Glomerular endothelial cell (primary cell): Measurements from ENCODE around the gene SPATA20. TPM values are rescaled to one million over a fixed set of nuclear protein-coding genes. Genes with fewer than 3 reads are reported as not detected.

Experiments used
- DNase-seq: peaks from one replicate; pipeline ENCODE4 v3.0.0-alpha.2; 2011; ENCODE audit warnings: low read depth, low spot score; ENCODE audit errors: extremely low read depth
- total RNA-seq: library from RNA; depleted of rRNA; stranded (reverse); fragments of >200 nt; gene quantifications from 2 replicates; pipeline ENCODE4 v1.2.3, GENCODE V29; 2015

SPATA20 gene
- 127 and 145 TPM in 2 replicates for total RNA-seq

DNA sequence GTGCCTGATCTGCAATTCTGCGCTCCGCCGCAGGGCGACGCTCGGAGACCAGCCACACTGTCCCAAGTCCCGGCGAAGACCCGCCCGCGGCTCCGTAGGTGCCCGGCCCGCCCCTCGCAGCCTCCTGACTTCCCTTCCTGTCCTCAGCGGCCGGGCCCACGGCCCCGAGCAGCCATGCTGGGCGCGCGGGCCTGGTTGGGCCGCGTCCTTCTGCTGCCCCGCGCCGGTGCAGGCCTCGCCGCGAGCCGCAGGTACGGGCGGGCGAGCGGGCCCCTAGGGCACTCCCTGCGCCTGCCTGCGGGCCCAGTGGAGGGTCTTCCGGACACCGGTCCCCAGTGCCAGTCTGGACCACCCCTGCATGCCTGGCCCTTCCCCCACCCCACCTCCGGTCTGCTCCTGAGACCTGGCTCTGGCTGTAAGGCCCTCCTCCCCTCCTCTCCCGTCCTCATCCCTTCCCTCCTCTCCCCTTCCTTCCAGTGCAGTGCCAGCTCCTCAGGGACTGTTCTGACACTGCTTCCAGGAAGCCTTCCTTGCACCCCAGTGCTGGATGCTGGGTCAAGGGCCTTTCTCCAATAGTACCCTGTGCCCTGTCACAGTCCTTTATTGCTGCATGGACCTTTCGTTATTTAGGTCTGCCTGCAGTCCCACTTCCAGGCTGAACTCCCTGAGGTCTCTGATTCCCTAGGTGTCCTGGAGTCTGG lies at the start of gene SPATA20:
Gene SPATA20, plus strand, starts transcription at position 140 of the 701 bp plus-strand sequence. Its CDS starts 35 bp downstream, at position 175.
- peak; percentile 37 for DNase-seq

DNA sequence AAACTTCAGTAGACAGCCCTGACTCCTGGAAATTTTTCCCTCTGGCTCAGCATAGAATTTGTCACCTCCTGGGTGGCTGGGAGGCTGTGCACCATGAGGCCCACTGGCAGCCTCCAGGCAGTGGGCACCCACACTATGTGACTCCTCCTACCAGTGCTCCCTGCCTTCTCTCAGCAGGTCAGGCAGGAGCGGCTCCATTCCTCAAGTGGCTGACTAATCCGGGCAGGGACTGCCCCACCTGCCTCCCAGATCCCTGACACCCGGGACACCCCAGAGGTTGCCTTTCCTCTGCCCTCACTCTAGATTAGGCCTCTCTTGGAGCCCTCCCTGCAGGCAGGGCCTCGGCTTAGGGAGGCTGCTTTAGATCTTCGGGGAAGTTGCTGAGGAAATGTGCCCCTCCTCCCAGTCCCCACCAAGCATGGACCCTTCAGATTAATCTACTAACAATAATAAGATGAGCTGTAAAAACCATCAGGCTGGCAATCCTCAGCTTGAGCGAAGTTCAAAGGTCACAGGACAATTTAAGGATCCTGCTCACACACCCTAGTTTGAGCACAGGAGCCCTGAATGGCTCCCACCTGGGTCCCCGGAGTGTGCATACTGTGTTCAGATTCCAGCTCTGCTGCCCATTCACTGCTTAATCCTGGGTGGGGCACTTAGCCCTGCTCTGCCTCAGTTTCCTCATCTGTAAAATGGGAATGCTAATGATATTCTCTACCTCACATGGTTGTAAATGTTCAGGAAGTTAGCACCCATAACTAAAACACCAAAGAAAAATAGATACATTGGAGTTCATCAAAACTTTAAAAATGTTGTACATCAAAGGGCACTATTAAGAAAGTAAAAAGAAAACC lies 48.7 kb upstream of the SPATA20 start:
- no peak for DNase-seq

GRCh38 chr17:50499270-50499669 lies 47.7 kb upstream of the SPATA20 start:
- no peak for DNase-seq

- no peak for DNase-seq
Observed at GRCh38 chr17:50499721-50500120, 47.3 kb upstream of the SPATA20 start.

- DNase-seq = no peak
Observed at GRCh38 chr17:50501054-50501453, 45.9 kb upstream of the SPATA20 start.

DNA sequence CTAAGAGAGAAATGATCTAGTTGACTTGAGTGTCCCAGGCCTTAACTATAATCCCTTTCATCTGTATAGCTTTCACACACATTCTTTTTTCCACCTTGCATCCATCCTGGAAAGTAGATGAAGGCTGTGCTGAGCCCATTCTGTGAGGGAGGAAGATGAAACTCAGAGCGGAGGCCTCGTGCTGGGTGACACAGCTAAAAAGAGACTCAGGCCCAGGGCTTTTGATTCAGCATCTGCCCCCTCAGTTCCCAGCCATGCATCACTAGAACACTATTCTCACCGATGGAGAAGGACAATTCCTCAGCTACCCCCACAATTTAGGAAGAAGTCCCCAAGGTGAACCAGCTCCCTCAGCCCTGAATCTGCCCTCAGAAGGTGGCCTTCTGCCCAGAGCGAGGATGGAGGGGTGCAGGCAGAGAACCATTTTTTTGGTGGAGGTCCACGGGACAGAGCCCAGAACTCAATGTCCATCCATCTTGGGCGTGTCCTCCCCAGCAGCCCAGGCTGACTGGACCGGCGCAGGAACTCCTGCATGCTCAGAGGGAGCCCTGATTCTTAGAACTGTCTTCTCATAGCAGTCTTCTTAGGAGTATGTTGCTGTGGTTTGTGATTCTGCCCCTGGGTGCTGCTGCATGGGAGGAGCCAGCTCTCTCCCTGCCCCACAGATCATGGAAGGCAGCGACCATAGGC lies 44.5 kb upstream of the SPATA20 start:
- no peak for DNase-seq

DNA sequence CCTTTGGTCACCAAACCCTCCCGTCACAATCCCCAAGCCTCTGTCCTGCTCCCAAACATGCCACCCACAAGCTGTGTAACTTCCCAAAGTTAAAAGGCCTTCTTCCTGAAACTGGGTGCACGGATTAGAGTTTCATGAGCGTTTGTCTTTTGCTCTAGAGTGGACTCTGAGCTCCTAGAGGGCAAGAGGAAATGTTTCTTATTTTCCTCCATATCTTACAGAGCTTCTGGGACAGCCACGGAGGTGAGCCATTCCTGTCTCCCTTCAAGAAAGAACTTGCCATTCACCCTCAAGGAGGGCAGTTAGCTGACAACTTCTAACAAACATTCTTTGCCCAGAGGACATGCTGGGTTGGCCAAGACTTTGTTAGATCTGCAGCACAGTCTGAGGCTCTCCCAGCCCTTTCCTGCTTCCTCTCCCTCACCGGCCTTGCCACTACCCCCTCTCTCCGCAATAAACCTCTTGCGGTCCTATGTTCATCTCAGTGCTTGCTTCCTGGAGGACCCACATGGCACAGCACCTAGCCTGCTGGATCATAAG lies 41.3 kb upstream of the SPATA20 start:
- no peak for DNase-seq

DNA sequence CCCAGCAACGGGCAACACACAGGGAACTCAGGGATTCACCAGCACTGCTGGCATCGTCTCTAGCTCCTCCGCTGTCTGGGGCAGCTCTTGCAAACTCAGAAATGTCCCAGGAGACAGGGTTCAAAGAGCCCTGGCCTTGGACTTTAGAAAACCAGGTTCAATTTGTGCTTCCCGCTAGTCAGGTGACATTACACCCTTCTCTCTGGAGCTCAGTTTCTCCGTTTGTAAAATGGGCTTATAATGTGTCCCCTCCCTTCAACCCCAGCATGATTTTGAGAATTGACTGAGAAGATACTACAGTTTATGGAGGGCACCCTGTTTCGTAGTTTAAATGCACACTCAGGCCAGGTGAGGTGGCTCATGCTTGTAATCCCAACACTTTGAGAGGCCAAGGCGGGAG lies 40.7 kb upstream of the SPATA20 start:
- DNase-seq = no peak

DNA sequence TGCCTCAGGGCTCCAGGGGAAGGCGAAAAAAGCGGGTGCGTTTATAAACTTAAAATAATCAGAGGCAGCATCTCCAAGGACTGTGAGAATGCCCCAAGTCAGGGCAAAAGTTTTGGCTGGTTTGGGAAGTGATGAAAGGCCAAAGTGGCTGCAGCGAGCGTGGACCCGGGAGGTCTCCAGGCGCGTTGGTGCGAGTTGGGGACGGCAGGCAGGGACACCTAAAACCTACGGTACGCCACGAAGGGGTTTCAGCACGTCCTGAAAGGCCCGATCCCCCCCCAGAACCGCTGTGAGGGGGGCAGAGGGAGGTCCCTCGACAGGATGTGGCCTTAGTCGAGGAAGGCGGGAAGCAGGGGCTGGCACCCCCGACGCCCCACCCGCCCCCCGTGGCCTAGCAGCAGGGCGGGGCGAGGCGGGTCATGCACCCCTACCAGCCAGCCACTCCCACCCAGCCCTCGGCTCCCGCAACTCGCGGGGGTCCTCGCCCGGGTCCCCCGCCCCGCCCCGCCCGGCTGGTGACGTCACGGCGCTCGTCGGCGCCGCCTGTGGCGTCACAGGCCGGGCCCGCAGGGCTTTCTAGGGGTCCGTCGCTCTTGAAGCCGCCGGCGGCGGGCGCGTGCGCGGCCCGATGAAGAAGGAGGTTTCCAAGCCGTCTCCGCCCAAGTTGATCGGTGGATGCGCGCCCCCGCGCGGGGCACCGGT lies 39.0 kb upstream of the SPATA20 start, which contains the start of gene MYCBPAP:
Gene MYCBPAP, plus strand, starts transcription at position 569 of the 702 bp plus-strand sequence. CDS start 236 bp downstream, outside the sequence.
- no peak for DNase-seq

DNA sequence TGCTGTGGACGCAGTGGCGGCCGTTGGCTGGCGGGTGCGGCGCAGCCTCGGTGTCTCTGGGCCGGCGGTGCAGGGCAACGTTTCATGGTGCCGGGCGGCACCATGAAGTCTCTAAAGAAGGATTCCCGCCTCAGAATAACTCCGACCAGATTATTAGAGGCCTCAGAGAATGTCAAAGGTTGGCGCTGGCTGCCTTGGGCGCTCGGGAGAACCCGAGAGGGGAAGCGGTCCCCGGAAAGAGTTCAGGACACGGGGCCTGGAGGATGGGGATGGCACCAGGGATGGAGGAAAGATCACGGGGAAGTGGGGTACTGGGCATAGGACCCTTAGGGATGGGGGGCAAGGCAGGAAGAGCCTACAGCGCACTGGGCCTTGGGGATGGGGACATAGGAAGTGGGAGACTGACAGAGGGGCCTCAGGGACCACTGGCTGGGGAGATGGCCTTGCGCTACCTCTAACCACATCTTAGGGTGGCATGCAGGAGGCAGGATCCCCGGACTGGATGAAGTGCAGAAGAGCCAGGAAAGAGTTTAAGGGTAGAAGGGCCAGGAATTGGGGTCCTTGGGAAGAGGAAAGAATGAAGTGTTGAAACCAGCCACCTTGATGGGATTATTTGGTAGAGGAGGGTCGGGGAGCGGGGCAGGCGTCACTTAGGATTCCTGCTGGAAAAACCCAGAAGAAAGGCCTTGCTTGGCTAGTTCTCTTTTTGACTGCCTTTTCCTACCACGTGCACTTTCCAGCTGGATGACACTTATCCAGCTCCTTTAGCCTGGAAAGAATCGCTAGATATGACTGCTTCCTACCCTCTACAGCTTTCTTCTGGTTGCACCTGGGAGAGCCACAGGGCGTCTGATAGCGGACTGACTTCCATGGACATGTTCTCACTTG lies 38.2 kb upstream of the SPATA20 start:
- no peak for DNase-seq

GRCh38 chr17:50511058-50511457 lies 35.9 kb upstream of the SPATA20 start:
- no peak for DNase-seq

DNA sequence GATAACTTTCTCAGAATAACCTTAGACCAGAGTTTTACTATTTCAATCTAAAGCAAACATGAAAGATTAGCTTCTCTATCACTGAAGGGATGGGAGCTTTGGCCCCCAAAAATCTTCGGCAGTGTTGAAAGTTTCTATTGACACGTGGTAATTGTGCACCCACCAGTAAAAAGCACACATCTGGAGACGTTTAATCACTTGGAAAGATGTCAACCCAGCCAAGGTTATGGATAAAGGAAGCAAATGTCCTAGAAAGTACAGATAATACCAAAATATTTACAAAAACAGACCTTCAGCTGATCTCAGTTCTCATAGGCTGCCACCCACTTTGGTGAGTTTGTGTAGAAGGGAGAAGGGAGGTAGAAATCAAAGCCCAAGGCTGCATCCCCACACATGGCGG lies 33.5 kb upstream of the SPATA20 start:
- no peak for DNase-seq

GRCh38 chr17:50514388-50514787 lies 32.6 kb upstream of the SPATA20 start:
- DNase-seq = no peak

GRCh38 chr17:50514936-50515702 lies 31.9 kb upstream of the SPATA20 start:
- no peak for DNase-seq

DNA sequence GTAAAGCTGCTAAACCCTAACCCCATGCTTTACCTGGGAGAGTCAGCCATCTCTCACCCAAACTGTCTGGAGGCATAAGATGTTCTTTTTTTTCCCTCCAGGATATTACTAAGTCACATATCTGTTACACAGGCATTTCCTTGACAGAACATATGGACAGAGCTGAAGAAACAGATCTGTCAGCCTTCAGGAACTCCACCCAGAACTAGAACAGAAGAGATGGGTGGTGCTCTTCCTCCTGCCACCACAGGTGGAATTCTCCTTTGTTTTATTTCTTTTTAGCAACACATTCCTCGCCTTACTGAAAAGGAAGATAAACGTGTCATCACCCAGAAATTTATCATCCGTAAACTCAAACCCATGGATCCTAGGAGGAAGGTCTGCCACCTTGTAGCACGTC lies 30.0 kb upstream of the SPATA20 start:
- no peak for DNase-seq

DNA sequence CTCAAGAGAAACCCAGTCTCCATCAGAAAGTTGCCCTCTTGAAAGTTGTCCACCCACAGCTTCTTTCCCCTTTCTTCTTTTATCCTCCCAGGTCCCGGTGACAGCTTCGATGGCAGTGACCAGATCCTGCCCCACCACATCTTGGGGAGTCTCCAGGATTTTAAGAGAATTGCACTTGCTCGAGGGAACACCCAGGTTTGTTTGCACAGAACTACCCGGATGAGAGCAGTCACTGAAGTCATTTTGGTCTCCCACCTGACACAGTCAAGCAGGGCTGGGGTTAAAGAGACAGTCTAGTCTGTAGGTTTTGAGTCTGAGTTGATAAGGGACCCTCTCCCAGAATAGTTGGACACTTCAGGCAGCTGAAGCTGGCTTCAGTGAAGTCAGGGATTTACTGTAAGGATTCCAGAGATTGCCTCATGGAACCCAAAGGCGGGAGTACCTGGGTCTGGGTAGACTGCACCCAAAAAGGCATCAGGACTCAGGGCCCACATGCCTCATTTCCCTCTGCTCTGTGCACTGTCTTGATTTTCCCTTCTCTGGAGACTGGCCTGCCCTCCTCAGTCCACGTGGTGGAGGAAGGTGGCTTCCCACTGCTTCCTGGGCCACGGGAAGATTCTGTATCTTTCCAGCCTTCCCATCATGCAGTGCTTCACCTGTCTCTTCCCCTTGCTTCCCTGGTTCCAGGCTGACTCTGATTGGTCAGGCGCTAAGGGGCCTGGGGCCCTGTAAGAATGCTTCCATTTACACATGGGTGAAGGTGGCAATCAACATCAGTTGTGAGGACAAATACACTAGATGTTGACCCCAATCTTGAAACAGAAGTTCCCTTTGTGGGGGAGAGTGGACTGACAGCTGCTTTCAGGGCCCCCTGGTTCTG lies 29.2 kb upstream of the SPATA20 start:
- DNase-seq = no peak

- DNase-seq = no peak
Observed at GRCh38 chr17:50518384-50519023, 28.5 kb upstream of the SPATA20 start.
